Ecto neural progenitor cell (in vitro differentiated cells): Measurements from ENCODE around the gene FFAR4.
"Not testable (repeated sequence)": the region's sequence is repeated elsewhere in the genome, so short reads cannot be mapped to it uniquely, and the experiment has no call there.

Experiments used
- DNase-seq: peaks from one replicate; pipeline ENCODE4 v3.0.0-alpha.2; 2018; ENCODE audit warnings: low spot score

The FFAR4 gene

GRCh38 chr10:93566435-93567276, at the start of gene FFAR4:
Gene FFAR4 (plus strand): TSS chr10:93566665. CDS start chr10:93566721, 56 bp downstream.
- peak; percentile 77 for DNase-seq

- DNase-seq, result no peak
These were observed 47.9 kb upstream of the FFAR4 start for GRCh38 chr10:93518531-93518930.

GRCh38 chr10:93535293-93535692, 31.2 kb upstream of the FFAR4 start:
- DNase-seq, result no peak

GRCh38 chr10:93540871-93541270, 25.6 kb upstream of the FFAR4 start:
- DNase-seq, result not testable (repeated sequence)

- DNase-seq, result peak; percentile 72
These were observed 24.8 kb upstream of the FFAR4 start for GRCh38 chr10:93541402-93542357.

GRCh38 chr10:93542358-93542791, 24.1 kb upstream of the FFAR4 start:
- DNase-seq, result no peak

GRCh38 chr10:93546995-93547394, 19.5 kb upstream of the FFAR4 start:
- DNase-seq, result not testable (repeated sequence)

- DNase-seq, result no peak
These were observed 18.9 kb upstream of the FFAR4 start for GRCh38 chr10:93547522-93547921.

- no peak for DNase-seq
These were observed 17.9 kb upstream of the FFAR4 start for GRCh38 chr10:93548376-93549071.

GRCh38 chr10:93550606-93551005, 15.9 kb upstream of the FFAR4 start:
- no peak for DNase-seq

- no peak for DNase-seq
These were observed 13.7 kb upstream of the FFAR4 start for GRCh38 chr10:93552780-93553179.

- no peak for DNase-seq
These were observed 12.8 kb upstream of the FFAR4 start for GRCh38 chr10:93553482-93554315.

GRCh38 chr10:93554316-93554663, 12.2 kb upstream of the FFAR4 start:
- DNase-seq, result no peak

- DNase-seq, result peak; percentile 87
These were observed 11.6 kb upstream of the FFAR4 start for GRCh38 chr10:93554760-93555432.

GRCh38 chr10:93559490-93559889, 7.0 kb upstream of the FFAR4 start:
- no peak for DNase-seq

- DNase-seq, result no peak
These were observed 5.9 kb upstream of the FFAR4 start for GRCh38 chr10:93560541-93560940.

GRCh38 chr10:93565446-93565845, 1.0 kb upstream of the FFAR4 start:
- DNase-seq, result no peak

GRCh38 chr10:93567277-93568104, 1.0 kb downstream of the FFAR4 start:
- DNase-seq, result no peak

- peak; percentile 51 for DNase-seq
These were observed 1.6 kb downstream of the FFAR4 start for GRCh38 chr10:93568105-93568390.

- DNase-seq, result no peak
These were observed 3.9 kb downstream of the FFAR4 start for GRCh38 chr10:93570383-93570782.
